ENCODE measurements around the gene GNAT1. TPM values are rescaled to one million over a fixed set of nuclear protein-coding genes. Genes with fewer than 3 reads are reported as not detected.

Gene GNAT1
- total RNA-seq, 1 experiment from 2014 or later = not detected

- no peaks in the 10 kb centered on the region for H3K36me3 ChIP-seq (ENCODE audit: low read depth)
- H2AFZ ChIP-seq = no peak overlapping the region
- H3K9me2 ChIP-seq (ENCODE audit: insufficient read depth) = no peaks in the 10 kb centered on the region
- H3K4me2 ChIP-seq = no peak overlapping the region
- H3K27me3 ChIP-seq (ENCODE audit: insufficient read depth, low read depth) = no peaks in the 10 kb centered on the region
- H3K4me1 ChIP-seq (replicated peaks; ENCODE audit: insufficient read depth) = no peaks in the 10 kb centered on the region
- TF ChIP-seq EZH2 (IDR thresholded peaks at IDR 0.05; ENCODE audit: low read depth) (no peak), CTCF (conservative IDR thresholded peaks at IDR 0.05) (no peak)
- H3K79me2 ChIP-seq (ENCODE audit: low read depth) = no peaks in the 10 kb centered on the region
- ChIA-PET POLR2A (ENCODE audit: unreplicated experiment) (interaction anchor here (0.6 kb wide), 1 partner anchor 18 kb away, joined by 7 read pairs; no protein-coding TSS in a partner anchor), CTCF (no interaction called here)
- BruUV-seq (replicated peaks) = no TSS peak
- intact Hi-C loops (cut with micrococcal nuclease; ENCODE audit: unreplicated experiment) = no loop called here
- H4K20me1 ChIP-seq (ENCODE audit: insufficient read depth) = no peaks in the 10 kb centered on the region
- no peak for DNase-seq
- H3F3A ChIP-seq (ENCODE audit: insufficient read depth, low read depth) = no peaks in the 10 kb centered on the region
- H3K9me3 ChIP-seq (ENCODE audit: insufficient read depth, low read depth) = no peaks in the 10 kb centered on the region
- no peak overlapping the region for H3K4me3 ChIP-seq
- H3K27ac ChIP-seq = no peak overlapping the region
These were observed 26.3 kb downstream of the GNAT1 start for GRCh38 chr3:50217681-50218080.

- CTCF ChIA-PET = interaction anchor here (0.6 kb wide), 1 partner anchor 357 kb away, joined by 3 read pairs; no protein-coding TSS in a partner anchor
- intact Hi-C loops (cut with micrococcal nuclease; ENCODE audit: unreplicated experiment) = no loop called here
- no TSS peak for BruUV-seq (replicated peaks)
These were observed 27.0 kb downstream of the GNAT1 start for GRCh38 chr3:50218448-50218847.

GRCh38 chr3:50219285-50219684 is 27.9 kb downstream of the GNAT1 start:
- Histone ChIP-seq H3K79me2 (ENCODE audit: low read depth) (no peaks in the 10 kb centered on the region), H3K4me2 (no peak overlapping the region), H3K27ac (no peak overlapping the region), H3F3A (ENCODE audit: insufficient read depth, low read depth) (no peaks in the 10 kb centered on the region), H2AFZ (no peak overlapping the region), H3K9me2 (ENCODE audit: insufficient read depth) (no peaks in the 10 kb centered on the region), H3K4me1 (replicated peaks; ENCODE audit: insufficient read depth) (no peaks in the 10 kb centered on the region), H3K27me3 (ENCODE audit: insufficient read depth, low read depth) (no peaks in the 10 kb centered on the region), H3K9me3 (ENCODE audit: insufficient read depth, low read depth) (no peaks in the 10 kb centered on the region), H4K20me1 (ENCODE audit: insufficient read depth) (no peaks in the 10 kb centered on the region), H3K36me3 (ENCODE audit: low read depth) (no peaks in the 10 kb centered on the region), H3K4me3 (no peak overlapping the region)
- POLR2A ChIA-PET (ENCODE audit: unreplicated experiment) = interaction anchor here (0.5 kb wide), 1 partner anchor 41 kb away, joined by 12 read pairs; no protein-coding TSS in a partner anchor
- intact Hi-C loops (cut with micrococcal nuclease; ENCODE audit: unreplicated experiment) = no loop called here
- no peak for TF ChIP-seq CTCF (conservative IDR thresholded peaks at IDR 0.05)
- no peak for TF ChIP-seq EZH2 (IDR thresholded peaks at IDR 0.05; ENCODE audit: low read depth)
- CTCF ChIA-PET = interaction anchor here (0.6 kb wide), 1 partner anchor 356 kb away, joined by 3 read pairs; no protein-coding TSS in a partner anchor
- no peak for DNase-seq
- no TSS peak for BruUV-seq (replicated peaks)

More at GRCh38 chr3:50218448-50218847, 27.0 kb downstream of the GNAT1 start:
- Histone ChIP-seq H3K27me3 (ENCODE audit: insufficient read depth, low read depth) (no peaks in the 10 kb centered on the region), H2AFZ (no peak overlapping the region), H3K79me2 (ENCODE audit: low read depth) (no peaks in the 10 kb centered on the region), H3K4me1 (replicated peaks; ENCODE audit: insufficient read depth) (no peaks in the 10 kb centered on the region), H3K4me2 (no peak overlapping the region), H4K20me1 (ENCODE audit: insufficient read depth) (no peaks in the 10 kb centered on the region), H3F3A (ENCODE audit: insufficient read depth, low read depth) (no peaks in the 10 kb centered on the region), H3K4me3 (no peak overlapping the region), H3K9me2 (ENCODE audit: insufficient read depth) (no peaks in the 10 kb centered on the region), H3K9me3 (ENCODE audit: insufficient read depth, low read depth) (no peaks in the 10 kb centered on the region), H3K27ac (no peak overlapping the region), H3K36me3 (ENCODE audit: low read depth) (no peaks in the 10 kb centered on the region)
- TF ChIP-seq EZH2 (IDR thresholded peaks at IDR 0.05; ENCODE audit: low read depth) (no peak), CTCF (conservative IDR thresholded peaks at IDR 0.05) (no peak)
- DNase-seq = no peak
- POLR2A ChIA-PET (ENCODE audit: unreplicated experiment) = interaction anchor here (0.6 kb wide), 1 partner anchor 50 kb away, joined by 4 read pairs; no protein-coding TSS in a partner anchor
